LNCaP clone FGC (cell line): ENCODE data around the gene IL20RA.

Experiments used
- DNase-seq: peaks from one replicate; pipeline ENCODE4 v3.0.0-alpha.2; 2011; ENCODE audit warnings: low read depth
- H3K4me3 ChIP-seq: 2 replicates; pipeline ENCODE4 v1.5.1; 2011; ENCODE audit warnings: mild to moderate bottlenecking, low read depth, low read length, control low read depth
- TF ChIP-seq, protein P1 (sequence below): IDR thresholded peaks from 2 replicates; pipeline ENCODE4 v1.5.1; 2012; ENCODE audit warnings: mild to moderate bottlenecking; ENCODE audit not compliant: control insufficient read depth, insufficient read depth; ENCODE audit errors: extremely low read depth

Gene IL20RA

DNA sequence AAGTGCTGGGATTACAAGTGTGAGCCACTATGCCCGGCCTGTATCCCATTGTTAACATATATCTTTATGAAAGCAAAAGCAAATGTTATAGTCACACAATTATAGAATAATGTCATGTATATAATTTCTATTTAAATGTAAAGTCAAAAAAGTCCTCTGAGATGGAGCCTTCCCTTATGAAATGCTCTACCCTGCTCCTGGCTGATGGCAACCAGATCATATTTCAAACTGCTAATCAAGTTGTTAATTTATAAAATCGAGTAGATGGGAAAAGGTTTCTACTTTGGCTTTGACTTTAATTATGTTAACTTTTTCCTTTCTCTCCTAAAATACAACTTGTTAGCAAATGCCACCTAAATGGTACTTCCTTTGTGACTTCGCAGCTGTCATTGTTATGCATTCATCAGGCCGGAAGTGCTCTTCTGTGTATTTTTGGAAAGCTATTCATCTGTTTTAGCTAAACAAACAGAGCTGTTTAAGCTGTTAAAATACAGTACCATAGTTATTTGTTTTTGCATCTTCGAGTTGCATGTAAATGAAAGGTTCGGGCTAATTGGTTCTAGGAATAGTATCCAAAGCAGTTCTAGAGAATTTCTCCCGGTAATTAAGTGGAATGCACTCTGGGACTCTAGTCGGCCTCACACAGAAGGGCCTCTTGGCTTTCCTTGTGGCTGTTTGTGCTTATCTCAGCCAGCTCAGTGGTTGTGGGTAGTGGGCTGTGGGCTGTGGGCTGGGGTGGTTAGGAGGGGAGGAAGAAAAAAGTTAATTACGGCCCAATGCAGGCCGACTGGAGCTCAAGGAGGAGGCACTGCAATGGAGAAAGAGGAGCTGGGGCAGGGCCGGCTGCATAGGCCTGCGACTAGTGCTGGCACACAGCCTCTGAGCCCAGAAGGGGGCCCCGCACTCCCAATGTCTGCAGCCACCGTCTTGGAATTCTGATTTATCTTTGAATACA is 87.9 kb downstream of the IL20RA start:
- TF ChIP-seq, protein P1, sequence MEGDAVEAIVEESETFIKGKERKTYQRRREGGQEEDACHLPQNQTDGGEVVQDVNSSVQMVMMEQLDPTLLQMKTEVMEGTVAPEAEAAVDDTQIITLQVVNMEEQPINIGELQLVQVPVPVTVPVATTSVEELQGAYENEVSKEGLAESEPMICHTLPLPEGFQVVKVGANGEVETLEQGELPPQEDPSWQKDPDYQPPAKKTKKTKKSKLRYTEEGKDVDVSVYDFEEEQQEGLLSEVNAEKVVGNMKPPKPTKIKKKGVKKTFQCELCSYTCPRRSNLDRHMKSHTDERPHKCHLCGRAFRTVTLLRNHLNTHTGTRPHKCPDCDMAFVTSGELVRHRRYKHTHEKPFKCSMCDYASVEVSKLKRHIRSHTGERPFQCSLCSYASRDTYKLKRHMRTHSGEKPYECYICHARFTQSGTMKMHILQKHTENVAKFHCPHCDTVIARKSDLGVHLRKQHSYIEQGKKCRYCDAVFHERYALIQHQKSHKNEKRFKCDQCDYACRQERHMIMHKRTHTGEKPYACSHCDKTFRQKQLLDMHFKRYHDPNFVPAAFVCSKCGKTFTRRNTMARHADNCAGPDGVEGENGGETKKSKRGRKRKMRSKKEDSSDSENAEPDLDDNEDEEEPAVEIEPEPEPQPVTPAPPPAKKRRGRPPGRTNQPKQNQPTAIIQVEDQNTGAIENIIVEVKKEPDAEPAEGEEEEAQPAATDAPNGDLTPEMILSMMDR, result no peak
- no peak overlapping the region for H3K4me3 ChIP-seq
- DNase-seq, result no peak

DNA sequence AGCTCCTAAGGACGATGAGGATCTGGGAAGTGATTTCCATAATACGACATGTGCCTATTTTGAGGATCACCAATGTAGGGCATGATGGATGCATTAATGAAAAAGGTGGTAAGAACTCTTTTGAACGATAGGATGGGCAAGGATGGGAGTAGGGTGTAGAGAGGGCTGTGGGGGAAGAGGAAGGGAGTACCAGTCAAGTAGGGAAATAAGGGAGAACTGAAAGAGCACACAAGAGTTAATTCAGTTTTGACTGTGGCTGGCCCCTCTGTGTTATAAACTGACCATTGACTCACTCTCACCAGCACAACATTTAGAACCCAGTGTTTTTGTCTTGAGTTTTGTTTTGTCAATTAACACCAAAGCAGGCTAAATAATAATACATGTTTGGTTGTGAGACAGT is 89.6 kb downstream of the IL20RA start:
- TF ChIP-seq, protein P1, result no peak
- no peak overlapping the region for H3K4me3 ChIP-seq
- DNase-seq, result no peak

DNA sequence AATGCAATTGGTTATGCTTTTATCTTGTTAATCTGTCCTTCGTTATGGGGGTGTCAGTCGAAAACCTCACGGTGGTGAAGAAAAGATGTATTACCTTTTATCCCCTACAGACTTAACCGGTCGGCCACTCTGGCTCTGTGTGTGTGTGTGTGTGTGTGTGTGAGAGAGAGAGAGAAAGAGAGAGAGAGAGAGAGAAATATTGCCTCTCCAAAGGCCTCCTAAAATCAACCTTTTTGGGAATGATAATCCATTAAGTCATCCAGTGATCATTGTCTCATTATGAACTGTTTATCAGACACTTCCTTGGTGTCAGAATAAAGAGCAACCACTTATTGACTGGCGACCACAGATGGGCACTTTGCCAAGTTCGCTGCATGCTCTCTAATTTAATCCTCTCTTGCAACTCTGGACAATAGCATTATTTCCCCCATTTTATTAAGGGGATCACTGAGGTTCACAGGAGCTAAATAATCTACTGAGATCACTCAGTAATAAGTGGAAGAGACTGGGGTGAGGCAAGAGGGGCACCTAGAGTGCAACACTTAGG is 92.0 kb downstream of the IL20RA start:
- H3K4me3 ChIP-seq, result no peak overlapping the region
- TF ChIP-seq, protein P1, result no peak
- DNase-seq, result no peak

DNA sequence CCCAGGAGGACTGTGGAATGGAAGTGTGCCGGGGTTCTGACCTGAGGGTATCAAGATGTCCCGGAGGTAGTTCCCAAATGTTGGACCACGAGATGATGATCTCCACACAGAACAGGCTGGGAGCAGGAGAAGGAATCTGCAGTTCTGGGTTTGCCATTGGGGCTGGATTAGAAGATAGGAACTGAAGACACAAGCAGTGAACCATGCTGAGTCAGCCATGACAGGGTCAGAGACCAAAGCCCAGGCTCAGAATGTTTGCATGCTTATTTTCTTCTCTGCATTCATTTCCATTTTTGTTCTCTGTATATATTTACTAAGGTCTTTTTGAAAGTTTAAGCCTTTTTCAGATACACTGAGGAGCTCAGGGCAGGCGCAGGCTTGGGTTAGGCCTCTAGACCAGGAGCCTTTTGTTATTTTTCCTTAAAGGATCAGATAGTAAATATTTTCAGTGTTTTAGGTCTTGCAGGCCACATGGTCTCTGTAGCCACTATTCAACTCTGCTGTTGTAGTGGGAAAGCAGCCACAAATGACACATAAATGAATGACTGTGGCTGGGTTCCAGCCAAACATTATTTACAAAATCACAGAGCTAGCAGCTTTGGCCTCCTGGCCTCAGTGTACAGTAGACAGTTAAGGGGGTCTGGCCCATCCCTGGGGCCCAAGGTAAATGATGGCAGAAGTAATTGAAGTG is 94.2 kb downstream of the IL20RA start:
- H3K4me3 ChIP-seq, result no peak overlapping the region
- DNase-seq, result no peak
- TF ChIP-seq, protein P1, result no peak
